HL-60 (cell line): Measurements from ENCODE around the gene MMRN2.

Experiments
- DNase-seq, 2 experiments: peaks; one replicate each; pipeline ENCODE4 v3.0.0-alpha.2; 2010 to 2020; ENCODE audit warnings: low read depth in 1 of 2, low spot score in 1 of 2
- H3K27ac ChIP-seq: fragments of 250-450 bp; sonication (Bioruptor Pico); replicated peaks from 2 replicates; pipeline ENCODE4 v1.5.1; 2020; ENCODE audit warnings: mild to moderate bottlenecking, moderate library complexity
- H3K27me3 ChIP-seq: fragments of 250-450 bp; sonication (Bioruptor Pico); 2 replicates; pipeline ENCODE4 v1.5.1; 2021; ENCODE audit warnings: mild to moderate bottlenecking, moderate library complexity; ENCODE audit not compliant: insufficient read depth, poor library complexity, severe bottlenecking
- H3K4me3 ChIP-seq: replicated peaks from 2 replicates; pipeline ENCODE4 v1.5.1; 2011; ENCODE audit warnings: mild to moderate bottlenecking, control low read depth, low read length; ENCODE audit not compliant: insufficient read depth
- CTCF ChIP-seq: IDR thresholded peaks from one replicate; pipeline ENCODE4 v1.5.1; 2011; ENCODE audit warnings: low read length, control low read depth, inconsistent platforms; ENCODE audit not compliant: insufficient read depth
- GABPA ChIP-seq: IDR thresholded peaks from 2 replicates; pipeline ENCODE4 v1.6.1; 2012; ENCODE audit warnings: low read depth
- POLR2AphosphoS5 ChIP-seq: IDR thresholded peaks from 2 replicates; pipeline ENCODE4 v1.6.1; 2012; ENCODE audit warnings: low read depth
- REST ChIP-seq: IDR thresholded peaks from 2 replicates; pipeline ENCODE4 v1.6.1; 2012; ENCODE audit warnings: low read depth; ENCODE audit not compliant: insufficient replicate concordance
- SPI1 ChIP-seq: IDR thresholded peaks from 2 replicates; pipeline ENCODE4 v1.6.1; 2012; ENCODE audit warnings: low read depth, mild to moderate bottlenecking, borderline replicate concordance

MMRN2 gene

GRCh38 chr10:86932674-86933073 is 24.7 kb downstream of the MMRN2 start:
- Histone ChIP-seq H3K27ac (no peak overlapping the region), H3K4me3 (no peak overlapping the region), H3K27me3 (no peaks in the 10 kb centered on the region)
- TF ChIP-seq GABPA = no peak
- TF ChIP-seq REST = no peak
- TF ChIP-seq SPI1 = no peak
- no peak for TF ChIP-seq CTCF
- no peak for TF ChIP-seq POLR2AphosphoS5
- no peak for DNase-seq

- Histone ChIP-seq H3K4me3 (no peak overlapping the region), H3K27ac (no peak overlapping the region), H3K27me3 (no peaks in the 10 kb centered on the region)
- no peak for DNase-seq
- TF ChIP-seq POLR2AphosphoS5 = no peak
- TF ChIP-seq REST = no peak
- TF ChIP-seq GABPA = no peak
- TF ChIP-seq SPI1 = no peak
- TF ChIP-seq CTCF = no peak
Observed at GRCh38 chr10:86931872-86932271, 25.5 kb downstream of the MMRN2 start.

- H3K4me3 ChIP-seq = no peak overlapping the region
- DNase-seq = no peak
- no peak overlapping the region for H3K27ac ChIP-seq
- no peaks in the 10 kb centered on the region for H3K27me3 ChIP-seq
- TF ChIP-seq POLR2AphosphoS5 (no peak), CTCF (no peak), GABPA (no peak), REST (no peak), SPI1 (no peak)
Observed at GRCh38 chr10:86929468-86930380, 27.7 kb downstream of the MMRN2 start.
